Type B pancreatic cell (in vitro differentiated cells): ENCODE results near the gene MAP2K3. TPM values are rescaled to one million over a fixed set of nuclear protein-coding genes. Genes with fewer than 3 reads are reported as not detected.
"Not testable (repeated sequence)": the region's sequence is repeated elsewhere in the genome, so short reads cannot be mapped to it uniquely, and the experiment has no call there.

Experiments
- DNase-seq: peaks from one replicate; pipeline ENCODE4 v3.0.0; 2021; ENCODE audit warnings: mixed read lengths; ENCODE audit not compliant: unreplicated experiment; ENCODE audit errors: extremely low spot score
- H3K27ac Mint-ChIP-seq: 2 replicates; pipeline ENCODE4 v1.8.0; 2021; ENCODE audit warnings: mild to moderate bottlenecking, mixed read lengths
- H3K27me3 Mint-ChIP-seq: 2 replicates; pipeline ENCODE4 v1.8.0; 2021; ENCODE audit warnings: mixed read lengths
- H3K36me3 Mint-ChIP-seq: 2 replicates; pipeline ENCODE4 v1.8.0; 2021; ENCODE audit warnings: mixed read lengths
- H3K4me1 Mint-ChIP-seq: one replicate; pipeline ENCODE4 v1.8.0; 2021; ENCODE audit warnings: mixed read lengths; ENCODE audit not compliant: unreplicated experiment
- H3K4me3 Mint-ChIP-seq: 2 replicates; pipeline ENCODE4 v1.8.0; 2021; ENCODE audit warnings: mild to moderate bottlenecking, mixed read lengths
- H3K9me3 Mint-ChIP-seq: 2 replicates; pipeline ENCODE4 v1.8.0; 2021; ENCODE audit warnings: mixed read lengths
- total RNA-seq: library from RNA; stranded (reverse); gene quantifications from 2 replicates; pipeline ENCODE4 v1.2.1, GENCODE V29; 2021; ENCODE audit warnings: low replicate concordance
- TF ChIP-seq, protein P1 (sequence below): fragments of 200-600 bp; sonication (generic); conservative IDR thresholded peaks from 2 replicates; pipeline ENCODE4 v1.5.0; 2021; ENCODE audit warnings: antibody characterized with exemption, mild to moderate bottlenecking

Gene MAP2K3
- total RNA-seq, 1 donor from 2014 or later: 23.6 TPM

DNA sequence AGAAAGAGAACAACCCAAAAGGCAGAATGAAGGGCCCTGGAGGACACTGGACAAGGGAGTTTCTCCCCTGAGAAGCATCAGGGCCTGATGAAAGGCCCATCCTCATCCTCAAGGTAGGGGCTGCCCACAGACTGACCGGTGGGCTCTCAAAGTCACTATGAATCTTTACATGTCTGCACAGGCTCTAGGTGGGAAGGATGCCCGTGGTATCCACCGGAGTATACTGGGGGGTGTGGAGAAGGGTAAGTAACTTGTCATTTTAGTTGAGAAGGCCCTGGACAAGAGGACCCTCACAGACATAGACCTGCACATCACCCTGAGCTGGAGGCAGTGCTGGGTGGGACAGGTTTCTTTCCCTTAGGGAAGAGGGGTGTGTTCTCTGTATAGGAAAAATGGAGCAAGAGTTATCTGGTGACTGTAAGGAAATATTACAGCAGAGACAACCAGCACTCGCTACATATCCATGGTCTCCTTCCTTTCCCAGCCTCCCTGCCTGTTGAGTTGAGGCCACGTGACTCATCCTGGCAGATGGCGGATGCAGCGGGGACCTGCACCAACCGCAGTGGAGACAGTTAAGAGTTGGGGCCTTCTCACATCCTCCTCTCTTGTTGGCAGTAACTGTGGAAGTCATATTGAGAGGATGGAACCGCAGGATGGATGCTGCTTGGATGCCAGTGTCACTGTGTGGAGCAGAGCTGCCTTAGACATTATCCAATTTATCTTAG lies 46.1 kb downstream of the MAP2K3 start:
- Mint-ChIP-seq H3K9me3 (peaks cover 4% of the 10 kb centered on the region), H3K27me3 (peaks cover 2% of the 10 kb centered on the region), H3K27ac (no peak overlapping the region), H3K36me3 (no peaks in the 10 kb centered on the region), H3K4me3 (no peak overlapping the region), H3K4me1 (peaks cover 4% of the 10 kb centered on the region)
- no peak for DNase-seq
- TF ChIP-seq, protein P1, sequence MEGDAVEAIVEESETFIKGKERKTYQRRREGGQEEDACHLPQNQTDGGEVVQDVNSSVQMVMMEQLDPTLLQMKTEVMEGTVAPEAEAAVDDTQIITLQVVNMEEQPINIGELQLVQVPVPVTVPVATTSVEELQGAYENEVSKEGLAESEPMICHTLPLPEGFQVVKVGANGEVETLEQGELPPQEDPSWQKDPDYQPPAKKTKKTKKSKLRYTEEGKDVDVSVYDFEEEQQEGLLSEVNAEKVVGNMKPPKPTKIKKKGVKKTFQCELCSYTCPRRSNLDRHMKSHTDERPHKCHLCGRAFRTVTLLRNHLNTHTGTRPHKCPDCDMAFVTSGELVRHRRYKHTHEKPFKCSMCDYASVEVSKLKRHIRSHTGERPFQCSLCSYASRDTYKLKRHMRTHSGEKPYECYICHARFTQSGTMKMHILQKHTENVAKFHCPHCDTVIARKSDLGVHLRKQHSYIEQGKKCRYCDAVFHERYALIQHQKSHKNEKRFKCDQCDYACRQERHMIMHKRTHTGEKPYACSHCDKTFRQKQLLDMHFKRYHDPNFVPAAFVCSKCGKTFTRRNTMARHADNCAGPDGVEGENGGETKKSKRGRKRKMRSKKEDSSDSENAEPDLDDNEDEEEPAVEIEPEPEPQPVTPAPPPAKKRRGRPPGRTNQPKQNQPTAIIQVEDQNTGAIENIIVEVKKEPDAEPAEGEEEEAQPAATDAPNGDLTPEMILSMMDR: no peak

- H3K4me3 Mint-ChIP-seq, H3K4me1 Mint-ChIP-seq, H3K9me3 Mint-ChIP-seq, H3K36me3 Mint-ChIP-seq, DNase-seq, H3K27ac Mint-ChIP-seq, H3K27me3 Mint-ChIP-seq: not testable (repeated sequence)
Observed at GRCh38 chr17:21336541-21337294, 52.2 kb downstream of the MAP2K3 start.

- H3K36me3 Mint-ChIP-seq, H3K9me3 Mint-ChIP-seq, DNase-seq, H3K27ac Mint-ChIP-seq, H3K4me1 Mint-ChIP-seq, H3K27me3 Mint-ChIP-seq, H3K4me3 Mint-ChIP-seq: not testable (repeated sequence)
Observed at GRCh38 chr17:21337981-21338625, 53.6 kb downstream of the MAP2K3 start.

- Mint-ChIP-seq H3K4me3 (no peak overlapping the region), H3K36me3 (no peaks in the 10 kb centered on the region), H3K27ac (no peak overlapping the region), H3K9me3 (peaks cover 4% of the 10 kb centered on the region), H3K4me1 (no peaks in the 10 kb centered on the region), H3K27me3 (no peaks in the 10 kb centered on the region)
- peak; percentile 49 for DNase-seq
- TF ChIP-seq, protein P1: no peak
Observed at GRCh38 chr17:21339011-21339410, 54.5 kb downstream of the MAP2K3 start.

DNA sequence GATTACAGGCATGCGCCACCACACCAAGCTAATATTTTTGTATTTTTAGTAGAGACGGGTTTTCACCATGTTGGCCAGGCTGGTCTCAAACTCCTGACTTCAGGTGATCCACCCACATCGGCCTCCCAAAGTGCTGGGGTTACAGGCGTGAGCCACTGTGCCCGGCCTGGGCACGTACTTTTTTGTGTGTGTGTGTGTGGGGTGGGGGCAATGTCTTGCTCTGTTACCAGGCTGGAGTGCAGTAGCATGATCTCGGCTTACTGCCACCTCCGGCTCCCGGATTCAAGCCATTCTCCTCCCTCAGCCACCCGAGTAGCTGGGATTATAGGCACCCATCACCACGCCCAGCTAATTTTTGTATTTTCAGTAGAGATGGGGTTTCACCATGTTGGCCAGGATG lies 55.1 kb downstream of the MAP2K3 start:
- not testable (repeated sequence) for H3K27ac Mint-ChIP-seq, H3K27me3 Mint-ChIP-seq, H3K4me1 Mint-ChIP-seq, H3K36me3 Mint-ChIP-seq, H3K9me3 Mint-ChIP-seq, H3K4me3 Mint-ChIP-seq
- DNase-seq: peak; percentile 32

DNA sequence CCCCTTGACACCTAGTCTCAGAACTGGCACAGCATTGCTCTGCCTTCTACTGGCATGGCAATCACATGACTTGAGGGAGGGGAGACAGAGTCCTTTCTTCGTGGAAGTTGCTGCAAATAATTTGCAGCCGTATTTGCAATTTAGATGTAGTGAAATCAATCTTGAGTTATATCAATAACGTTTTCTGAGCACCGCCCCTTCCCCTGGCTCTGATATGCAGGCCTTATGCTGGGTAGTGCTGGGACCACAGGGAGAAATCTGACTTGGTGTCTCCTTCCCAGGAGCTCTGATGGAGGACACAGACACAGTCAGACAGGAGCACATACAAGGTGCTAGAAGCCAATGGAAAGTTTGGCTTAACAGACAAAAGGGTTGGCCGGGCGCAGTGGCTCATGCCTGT lies 55.9 kb downstream of the MAP2K3 start:
- H3K36me3 Mint-ChIP-seq, H3K4me1 Mint-ChIP-seq, H3K9me3 Mint-ChIP-seq, H3K4me3 Mint-ChIP-seq, H3K27ac Mint-ChIP-seq, H3K27me3 Mint-ChIP-seq: not testable (repeated sequence)
- peak; percentile 24 for DNase-seq

DNA sequence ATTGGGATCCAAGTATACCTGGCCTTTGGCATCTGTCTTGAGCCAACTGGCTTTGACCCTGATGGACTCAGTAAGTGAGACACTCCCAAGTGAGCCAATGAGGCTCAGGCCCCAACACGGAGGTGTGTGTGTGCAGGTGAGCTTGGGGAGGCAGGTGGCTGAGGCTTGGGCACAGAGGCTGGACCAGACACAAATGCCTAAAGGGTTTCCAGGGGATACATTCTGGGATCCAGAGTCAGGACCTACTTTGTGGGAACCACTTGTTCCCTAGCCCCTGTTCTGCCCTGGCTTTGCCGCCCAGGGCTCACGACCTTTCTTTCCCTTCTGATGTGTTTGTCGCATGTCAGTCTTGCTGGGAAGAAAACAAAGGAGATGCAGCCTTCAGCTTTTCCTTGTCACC lies 56.8 kb downstream of the MAP2K3 start:
- not testable (repeated sequence) for H3K9me3 Mint-ChIP-seq, H3K27ac Mint-ChIP-seq, H3K4me3 Mint-ChIP-seq, H3K4me1 Mint-ChIP-seq, DNase-seq, H3K36me3 Mint-ChIP-seq, H3K27me3 Mint-ChIP-seq

- H3K9me3 Mint-ChIP-seq, H3K4me1 Mint-ChIP-seq, H3K27ac Mint-ChIP-seq, H3K36me3 Mint-ChIP-seq, H3K27me3 Mint-ChIP-seq, H3K4me3 Mint-ChIP-seq, DNase-seq: not testable (repeated sequence)
Observed at GRCh38 chr17:21341925-21342540, 57.5 kb downstream of the MAP2K3 start.

GRCh38 chr17:21343061-21343949 lies 58.8 kb downstream of the MAP2K3 start:
- not testable (repeated sequence) for H3K4me3 Mint-ChIP-seq, H3K27ac Mint-ChIP-seq, H3K27me3 Mint-ChIP-seq, H3K9me3 Mint-ChIP-seq, H3K4me1 Mint-ChIP-seq, H3K36me3 Mint-ChIP-seq
- peak; percentile 60 for DNase-seq

DNA sequence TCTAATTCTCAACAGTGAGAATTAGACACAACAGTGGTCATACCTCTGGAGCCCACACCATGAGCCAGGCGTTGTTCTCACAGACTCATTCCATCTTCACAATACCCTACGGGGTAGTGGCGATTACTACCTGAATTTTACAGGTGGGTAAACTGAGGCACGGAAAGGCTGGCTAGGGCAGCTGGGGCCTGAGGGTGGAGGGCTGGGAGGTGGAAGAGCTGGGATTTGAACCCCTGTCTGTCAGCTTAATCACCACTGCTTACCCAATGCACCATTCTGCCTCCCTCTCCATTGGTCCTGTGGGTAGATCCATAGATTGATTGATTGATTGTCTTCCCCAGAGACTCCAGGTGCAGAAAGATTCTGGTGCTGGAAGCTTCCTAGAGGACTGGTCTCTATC lies 60.3 kb downstream of the MAP2K3 start:
- H3K9me3 Mint-ChIP-seq, H3K27ac Mint-ChIP-seq: not testable (repeated sequence)
- DNase-seq: peak; percentile 40

More for the DNA sequence above, 60.3 kb downstream of the MAP2K3 start:
- not testable (repeated sequence) for H3K27me3 Mint-ChIP-seq, H3K36me3 Mint-ChIP-seq, H3K4me1 Mint-ChIP-seq, H3K4me3 Mint-ChIP-seq
